NCI-H2029 (cell line): ENCODE data around the gene GGT7.
A peak's percentile ranks its signal among the peaks of the same experiment; 100 is the strongest.
"Not testable (repeated sequence)": the region's sequence is repeated elsewhere in the genome, so short reads cannot be mapped to it uniquely, and the experiment has no call there.

Source experiments
- DNase-seq: peaks from one replicate; lab custom pipeline; 2025; lab: John Stamatoyannopoulos, UW

Gene GGT7

DNA sequence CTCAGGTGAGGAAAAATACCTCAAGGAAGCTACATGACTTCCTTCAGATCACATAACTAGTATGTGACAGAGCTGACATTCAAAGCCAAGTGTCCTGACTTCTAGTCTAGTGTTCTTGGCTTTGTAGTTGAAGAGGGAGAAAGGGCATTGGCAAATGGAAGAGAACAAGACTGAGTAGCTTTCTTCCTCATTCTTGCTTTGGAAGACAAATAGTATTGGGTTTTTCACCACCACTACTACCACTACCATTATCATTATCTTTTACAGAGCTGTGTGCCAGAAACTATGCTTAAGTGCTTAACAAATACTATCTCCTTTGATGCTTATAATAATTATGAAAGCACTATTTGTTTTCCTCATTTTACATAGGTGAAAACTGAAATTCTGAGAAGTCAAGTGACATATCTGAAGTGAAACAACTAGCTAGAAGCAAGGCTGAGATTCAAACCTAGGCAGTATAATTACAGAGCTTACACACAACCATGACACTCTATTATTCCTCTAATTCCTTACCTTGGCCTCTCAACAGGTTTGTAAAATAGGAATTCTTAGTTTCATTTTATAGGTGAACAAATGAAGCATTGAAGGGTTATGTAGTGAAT is 10.5 kb upstream of the GGT7 start:
- peak; percentile 57 for DNase-seq

DNA sequence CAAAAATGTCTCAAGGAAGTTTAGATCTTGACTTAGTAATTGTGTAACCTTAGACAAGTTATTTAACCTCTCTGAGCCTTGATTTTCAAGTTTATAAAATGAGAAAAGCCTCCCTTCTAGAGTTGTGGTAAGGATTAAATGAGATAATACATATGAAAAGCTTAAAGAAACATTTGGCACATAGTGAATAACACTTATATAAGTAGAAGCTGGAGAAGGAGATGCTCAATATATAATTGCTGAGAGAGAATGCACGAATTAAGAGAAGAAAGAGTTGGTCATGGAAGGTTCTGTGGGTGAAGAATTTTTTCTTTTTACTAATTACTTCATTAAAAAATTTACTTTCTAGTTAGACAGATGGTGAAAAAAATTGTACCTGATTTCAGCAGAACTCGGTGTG is 9.0 kb upstream of the GGT7 start:
- no peak for DNase-seq

DNA sequence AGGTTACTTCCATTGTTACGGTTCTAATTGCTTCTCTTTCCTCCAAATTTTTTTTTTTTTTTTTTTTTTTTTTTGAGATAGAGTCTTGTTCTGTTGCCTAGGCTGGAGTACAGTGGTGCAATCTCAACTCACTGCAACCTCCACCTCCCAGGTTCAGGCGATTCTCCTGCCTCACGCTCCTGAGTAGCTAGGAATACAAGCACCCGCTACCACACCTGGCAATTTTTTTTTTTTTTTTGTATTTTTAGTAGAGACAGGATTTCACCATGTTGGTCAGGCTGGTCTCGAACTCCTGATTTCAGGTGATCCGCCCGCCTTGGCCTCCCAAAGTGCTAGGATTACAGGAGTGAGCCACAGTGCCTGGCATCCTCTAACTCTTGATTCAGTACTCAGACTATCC is 8.3 kb upstream of the GGT7 start:
- not testable (repeated sequence) for DNase-seq

DNA sequence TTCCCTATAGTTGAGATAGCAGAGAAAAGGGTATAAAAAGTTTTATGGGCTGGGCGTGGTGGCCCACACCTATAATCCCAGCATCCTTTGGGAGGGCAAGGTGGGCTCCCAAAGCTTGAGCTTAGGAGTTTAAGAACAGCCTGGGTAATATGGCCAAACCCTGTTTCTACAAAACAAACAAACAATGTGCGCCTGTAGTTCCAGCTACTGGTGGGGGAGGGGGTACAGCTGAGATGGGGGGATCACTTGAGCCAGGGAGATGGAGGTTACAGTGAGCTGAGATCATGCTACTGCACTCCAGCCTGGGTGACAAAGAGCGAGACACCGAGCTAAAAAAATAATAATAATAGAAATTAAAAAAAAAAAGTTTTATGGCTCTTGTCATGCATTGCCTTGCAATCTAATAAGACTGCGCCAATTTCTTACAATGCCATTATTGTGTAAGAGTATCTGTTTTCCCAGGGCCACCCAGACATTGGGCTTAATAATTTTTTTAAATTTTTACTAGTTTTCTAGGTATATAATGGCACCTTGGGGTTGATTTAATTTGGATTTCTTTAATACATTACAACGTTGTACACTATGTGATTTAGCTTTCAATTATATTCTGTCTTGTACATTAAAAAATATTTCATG is 7.7 kb upstream of the GGT7 start:
- no peak for DNase-seq

GRCh38 chr20:34876406-34877282 is 4.0 kb upstream of the GGT7 start, which contains the start of gene ACSS2:
ACSS2 (plus strand) TSS chr20:34876612; CDS start chr20:34876646, 34 bp downstream.
- DNase-seq, result no peak

DNA sequence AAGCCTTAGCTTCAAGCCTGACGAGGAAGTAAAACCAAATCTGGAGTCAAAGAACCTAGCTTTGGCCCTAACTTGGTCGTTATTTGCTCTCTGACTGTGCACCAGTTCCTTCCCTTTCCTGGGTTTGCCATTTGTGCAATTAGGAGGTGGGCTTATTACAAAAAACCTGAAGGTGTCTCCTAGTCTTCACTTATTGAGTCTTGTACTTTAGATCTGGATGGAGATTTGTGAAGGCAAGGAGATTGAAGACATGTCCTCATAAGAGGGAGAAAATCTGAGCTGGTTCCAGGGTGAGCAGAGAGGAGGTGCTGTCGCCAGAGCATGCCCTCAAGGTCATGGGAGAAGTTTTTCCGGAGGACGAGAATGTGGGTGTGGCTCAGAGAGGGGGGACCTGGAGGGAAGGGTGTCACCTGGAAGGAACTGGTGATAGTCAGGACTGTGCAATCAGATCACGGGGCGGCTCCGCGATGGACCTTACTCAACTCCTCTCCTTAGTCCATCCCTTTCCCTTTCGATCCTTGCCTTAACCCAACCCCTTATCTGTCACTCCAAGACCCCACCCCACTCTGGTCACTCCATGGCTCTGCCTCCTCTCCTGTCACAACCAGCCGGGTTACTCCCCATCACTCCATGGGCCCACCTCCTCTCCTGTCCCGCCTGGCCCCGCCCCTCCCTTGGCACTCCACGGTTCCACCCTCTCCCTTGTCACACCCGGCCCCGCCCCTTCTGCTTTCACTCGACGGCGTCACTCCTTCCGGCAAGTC is 3.2 kb upstream of the GGT7 start:
- peak; percentile 95 for DNase-seq

GRCh38 chr20:34874094-34874654 is 1.5 kb upstream of the GGT7 start:
- peak; percentile 74 for DNase-seq

- no peak for DNase-seq
Observed at GRCh38 chr20:34873583-34874093, 982 bp upstream of the GGT7 start.

DNA sequence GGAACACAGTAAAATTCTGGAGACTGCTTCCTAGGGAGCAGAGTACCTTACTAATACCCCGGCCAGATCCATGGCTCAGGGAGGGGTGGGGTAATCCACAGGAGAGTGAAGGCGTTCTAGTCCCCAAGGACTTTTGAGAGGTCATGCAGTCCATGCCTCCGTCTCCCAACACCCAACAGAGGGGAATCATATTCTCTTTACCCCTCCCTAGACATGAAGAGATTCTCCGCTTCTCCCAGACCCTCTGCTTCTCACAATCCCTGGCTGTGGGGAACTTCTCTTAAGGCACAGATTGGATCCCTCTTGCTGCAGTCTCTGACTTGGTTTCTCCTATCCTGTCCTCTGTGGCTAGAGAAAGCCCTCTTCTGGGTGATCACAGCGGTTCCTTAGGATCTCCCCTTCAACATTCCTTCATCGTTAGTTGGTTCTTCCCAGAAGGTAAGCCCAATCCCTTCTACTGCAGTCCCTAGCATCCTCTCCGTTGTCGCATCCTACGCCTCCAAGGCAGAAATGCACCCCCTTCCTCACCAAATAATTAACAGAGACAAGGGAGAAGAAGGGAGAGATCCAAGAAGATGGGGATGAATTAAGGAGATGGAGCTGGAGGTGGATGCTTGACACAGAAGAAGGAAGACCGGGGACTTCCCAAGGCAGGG is 562 bp downstream of the GGT7 start:
- no peak for DNase-seq

DNA sequence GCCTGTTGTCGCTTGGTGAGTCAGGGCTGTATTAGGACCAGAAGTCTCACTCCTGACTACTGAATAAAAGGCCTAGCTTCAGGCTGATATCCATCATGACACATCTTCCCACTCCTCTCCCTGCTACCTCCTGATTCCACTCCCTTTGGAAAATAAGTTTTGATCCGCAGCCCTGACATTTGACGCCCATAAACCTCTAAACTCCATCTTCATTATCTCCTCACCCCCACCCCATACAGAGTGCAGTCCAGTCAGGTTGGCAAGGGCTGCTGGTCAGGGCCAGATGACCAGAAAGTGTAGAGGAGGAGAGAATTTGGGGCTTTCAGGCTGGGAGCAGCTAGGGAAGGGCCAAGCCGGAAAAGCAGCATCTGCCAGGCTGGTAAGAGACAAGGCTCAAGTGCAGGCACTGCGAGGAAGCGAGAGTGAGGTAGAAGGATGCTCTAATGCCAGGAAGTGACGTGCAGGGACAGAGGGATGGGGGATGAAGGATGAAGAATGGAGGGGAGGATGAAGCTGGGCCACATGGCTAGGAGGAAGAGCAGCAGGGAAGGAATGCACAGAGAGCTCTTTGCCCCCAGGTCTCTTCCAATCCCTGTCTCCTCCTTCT is 1.2 kb downstream of the GGT7 start:
- DNase-seq, result no peak

DNA sequence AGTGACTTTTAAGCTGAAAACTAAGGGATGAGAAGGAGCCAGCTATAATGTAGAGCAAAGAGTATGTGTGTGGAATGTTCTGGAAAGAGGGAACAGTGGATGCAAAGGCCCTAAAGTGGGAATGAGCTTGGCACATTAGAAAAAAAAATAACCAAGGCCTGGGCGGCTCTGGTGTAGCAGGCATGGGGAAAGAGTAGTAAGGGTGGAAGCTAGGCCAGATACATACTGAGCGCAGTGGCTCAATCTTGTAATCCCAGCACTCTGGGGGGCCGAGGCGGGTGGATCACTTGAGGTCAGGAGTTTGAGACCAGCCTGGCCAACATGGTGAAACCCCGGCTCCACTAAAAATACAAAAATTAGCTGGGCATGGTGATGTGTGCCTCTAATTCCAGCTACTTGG is 8.4 kb downstream of the GGT7 start:
- no peak for DNase-seq

DNA sequence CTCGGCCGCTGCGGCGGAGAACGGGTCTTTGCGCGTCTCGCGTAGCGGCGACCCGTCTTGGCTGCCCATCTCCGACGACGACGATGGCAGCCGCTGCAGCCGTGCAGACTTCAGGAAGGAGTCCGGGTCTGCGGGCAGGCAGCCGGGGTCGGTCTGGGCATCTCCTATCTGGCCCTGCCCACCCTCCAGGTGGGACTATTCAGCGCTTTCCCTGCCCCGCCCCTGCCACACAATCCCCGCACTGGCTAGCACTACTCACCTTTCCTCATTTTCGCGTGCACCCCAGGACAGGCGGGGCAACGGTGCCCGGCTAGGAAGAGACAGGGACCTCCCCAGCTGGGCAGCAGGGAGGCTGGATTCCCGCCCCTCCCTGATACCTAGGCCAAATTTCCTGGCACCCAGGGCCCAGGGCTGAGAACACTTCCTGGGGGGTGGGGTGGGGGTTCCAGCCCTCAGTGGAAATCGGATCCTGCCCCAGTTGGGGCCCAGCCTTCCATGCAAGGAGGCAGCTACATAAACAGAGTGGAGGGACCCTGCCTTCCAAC is 9.2 kb downstream of the GGT7 start:
- no peak for DNase-seq

DNA sequence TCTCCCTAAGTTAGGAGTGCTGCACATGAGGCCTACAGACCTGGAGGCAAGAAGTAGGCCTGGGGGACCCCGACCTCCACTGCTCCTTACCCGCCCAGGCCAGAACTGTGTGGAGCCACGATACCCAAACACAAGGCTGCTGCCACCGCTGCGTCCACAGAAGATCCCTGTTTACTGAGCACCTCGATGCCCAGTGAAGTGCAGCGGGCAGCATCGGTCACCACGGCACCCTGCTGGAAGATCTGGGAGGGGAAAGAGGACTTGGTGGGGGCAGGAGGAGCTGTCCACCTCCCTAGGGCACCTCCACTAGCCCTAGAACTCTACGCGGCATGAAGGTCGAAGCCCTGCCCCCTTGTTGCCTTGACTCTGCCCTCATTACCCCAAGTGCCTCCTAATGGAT is 9.9 kb downstream of the GGT7 start:
- DNase-seq, result no peak

- DNase-seq, result peak; percentile 92
Observed at GRCh38 chr20:34861386-34862084, 11.1 kb downstream of the GGT7 start.

GRCh38 chr20:34859826-34860545 is 12.7 kb downstream of the GGT7 start:
- DNase-seq, result no peak

- DNase-seq, result no peak
Observed at GRCh38 chr20:34859367-34859766, 13.3 kb downstream of the GGT7 start.

- DNase-seq, result no peak
Observed at GRCh38 chr20:34852298-34852697, 20.4 kb downstream of the GGT7 start.

- DNase-seq, result no peak
Observed at GRCh38 chr20:34850969-34851368, 21.7 kb downstream of the GGT7 start.

DNA sequence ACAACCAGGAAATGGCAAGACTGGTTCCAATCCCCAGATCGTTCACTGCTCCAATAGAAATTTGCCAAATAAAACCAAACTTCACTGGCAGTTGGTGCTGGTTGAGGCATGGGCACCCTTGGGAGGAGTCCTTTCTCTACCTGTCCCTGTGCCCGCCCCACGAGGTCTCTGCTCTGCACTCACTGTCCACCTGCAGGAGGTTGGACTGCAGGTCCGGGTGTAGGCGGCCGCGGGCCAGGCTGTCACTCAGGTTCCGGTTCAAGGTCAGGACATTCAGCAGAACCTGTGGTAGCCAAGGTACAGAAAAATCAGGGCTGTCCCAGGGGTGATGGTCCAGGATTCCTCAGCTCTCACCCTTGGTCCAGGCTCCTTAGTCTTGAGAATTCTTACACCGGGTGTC is 22.9 kb downstream of the GGT7 start:
- no peak for DNase-seq
